PC-3 (cell line): ENCODE measurements around the gene OR6T1. TPM values are rescaled to one million over a fixed set of nuclear protein-coding genes. Genes with fewer than 3 reads are reported as not detected.

Experiments used
- ATAC-seq: fragments of 200-7000 bp; cut with Tn5 transposase; 2 replicates; pipeline ENCODE4 v1.9.1; 2020; ENCODE audit warnings: mild to moderate bottlenecking, moderate library complexity
- BruUV-seq: library from RNA; stranded (reverse); fragments of 400-500 nt; replicated peaks from 2 replicates; lab custom pipeline; 2021; lab: Mats Ljungman, UMichigan
- CTCF ChIA-PET: fragments of 300-600 bp; sonication (Branson Sonifier 250); formaldehyde crosslinking; loops from one replicate; lab custom pipeline; 2022; ENCODE audit warnings: antibody characterized with exemption; lab: Charles Lee
- POLR2A ChIA-PET: fragments of 300-600 bp; sonication (Branson Sonifier 250); formaldehyde crosslinking; loops from one replicate; lab custom pipeline; 2022; ENCODE audit warnings: antibody characterized with exemption; ENCODE audit not compliant: unreplicated experiment; lab: Charles Lee
- DNase-seq: peaks from one replicate; pipeline ENCODE4 v3.0.0-alpha.2; 2015
- H2AFZ ChIP-seq: fragments of 300-600 bp; sonication (generic); 2 replicates; pipeline ENCODE4 v1.6.0; 2016; ENCODE audit warnings: antibody characterized with exemption, low read length
- H3F3A ChIP-seq: fragments of 300-600 bp; sonication (generic); one replicate; pipeline ENCODE4 v1.6.0; 2017; ENCODE audit warnings: antibody characterized with exemption, low read length, control low read depth, mild to moderate bottlenecking; ENCODE audit not compliant: unreplicated experiment
- H3K27ac ChIP-seq: fragments of 300-600 bp; sonication (generic); 2 replicates; pipeline ENCODE4 v1.5.1; 2016; ENCODE audit warnings: mild to moderate bottlenecking, low read length
- H3K27me3 ChIP-seq: fragments of 300-600 bp; sonication (generic); 2 replicates; pipeline ENCODE4 v1.6.1; 2016; ENCODE audit warnings: low read length, mixed read lengths
- H3K36me3 ChIP-seq: fragments of 300-600 bp; sonication (generic); 2 replicates; pipeline ENCODE4 v1.6.1; 2016; ENCODE audit warnings: low read depth, mixed run types, low read length, mixed read lengths
- H3K4me1 ChIP-seq: fragments of 300-600 bp; sonication (generic); 2 replicates; pipeline ENCODE4 v1.5.1; 2016; ENCODE audit warnings: low read length; ENCODE audit not compliant: insufficient read depth
- H3K4me2 ChIP-seq: fragments of 300-600 bp; sonication (generic); 2 replicates; pipeline ENCODE4 v1.6.0; 2016; ENCODE audit warnings: low read length
- H3K4me3 ChIP-seq: fragments of 300-600 bp; sonication (generic); 2 replicates; pipeline ENCODE4 v1.5.1; 2016; ENCODE audit warnings: mild to moderate bottlenecking, low read length, mixed read lengths
- H3K79me2 ChIP-seq: fragments of 300-600 bp; sonication (generic); 2 replicates; pipeline ENCODE4 v1.6.1; 2017; ENCODE audit warnings: low read length, mixed read lengths
- H3K9ac ChIP-seq: fragments of 300-600 bp; sonication (generic); 2 replicates; pipeline ENCODE4 v1.6.0; 2016; ENCODE audit warnings: mild to moderate bottlenecking, low read length
- H3K9me2 ChIP-seq: fragments of 300-600 bp; sonication (generic); replicated peaks from 2 replicates; pipeline ENCODE4 v1.6.1; 2016; ENCODE audit warnings: mixed run types, low read length, mixed read lengths
- H3K9me3 ChIP-seq: fragments of 300-600 bp; sonication (generic); 2 replicates; pipeline ENCODE4 v1.6.1; 2016; ENCODE audit warnings: low read length, mixed read lengths
- H4K20me1 ChIP-seq: fragments of 300-600 bp; sonication (generic); 2 replicates; pipeline ENCODE4 v1.6.1; 2016; ENCODE audit warnings: low read length, mixed read lengths
- EZH2 ChIP-seq: fragments of 300-600 bp; sonication (generic); IDR thresholded peaks from one replicate; pipeline ENCODE4 v1.6.1; 2017; ENCODE audit warnings: antibody characterized with exemption, mild to moderate bottlenecking, low read length; ENCODE audit not compliant: unreplicated experiment
- EZH2phosphoT487 ChIP-seq: fragments of 300-600 bp; sonication (generic); IDR thresholded peaks from 2 replicates; pipeline ENCODE4 v1.6.1; 2018; ENCODE audit warnings: mild to moderate bottlenecking, antibody characterized with exemption, low read length, borderline replicate concordance
- intact Hi-C: fragments of 100-400 bp; cut with micrococcal nuclease; formaldehyde crosslinking; loops from 2 replicates; pipeline ENCODE4 v1.9.0; 2023
- total RNA-seq: library from RNA; depleted of rRNA; stranded (reverse); fragments of >200 nt; gene quantifications from 2 replicates; pipeline ENCODE4 v1.2.3, GENCODE V29; 2014; rRNA removed
- TF ChIP-seq, protein P1 (sequence below): fragments of 300-600 bp; sonication (generic); conservative IDR thresholded peaks from 2 replicates; pipeline ENCODE4 v1.5.1; 2017; ENCODE audit warnings: antibody characterized with exemption, low read depth, mild to moderate bottlenecking, low read length

The OR6T1 gene
- total RNA-seq, 1 experiment from 2014 or later, result not detected

- no TSS peak for BruUV-seq
- ATAC-seq, result no peak
- H3K4me2 ChIP-seq, result no peak overlapping the region
These were observed 43.8 kb downstream of the OR6T1 start for GRCh38 chr11:123899792-123900191.

More at GRCh38 chr11:123899792-123900191, 43.8 kb downstream of the OR6T1 start:
- Histone ChIP-seq H2AFZ (no peak overlapping the region), H3K4me3 (no peak overlapping the region), H3K9ac (no peak overlapping the region), H3K27me3 (peaks cover 70% of the 10 kb centered on the region), H3K36me3 (no peaks in the 10 kb centered on the region), H3K9me2 (no peaks in the 10 kb centered on the region), H3K4me1 (no peaks in the 10 kb centered on the region), H4K20me1 (no peaks in the 10 kb centered on the region), H3K27ac (no peak overlapping the region), H3F3A (no peaks in the 10 kb centered on the region), H3K9me3 (no peaks in the 10 kb centered on the region), H3K79me2 (no peaks in the 10 kb centered on the region)
- CTCF ChIA-PET, result no interaction called here
- no peak for DNase-seq
- POLR2A ChIA-PET, result no interaction called here
- intact Hi-C loops, result no loop called here
- TF ChIP-seq EZH2, result no peak
- TF ChIP-seq, protein P1, sequence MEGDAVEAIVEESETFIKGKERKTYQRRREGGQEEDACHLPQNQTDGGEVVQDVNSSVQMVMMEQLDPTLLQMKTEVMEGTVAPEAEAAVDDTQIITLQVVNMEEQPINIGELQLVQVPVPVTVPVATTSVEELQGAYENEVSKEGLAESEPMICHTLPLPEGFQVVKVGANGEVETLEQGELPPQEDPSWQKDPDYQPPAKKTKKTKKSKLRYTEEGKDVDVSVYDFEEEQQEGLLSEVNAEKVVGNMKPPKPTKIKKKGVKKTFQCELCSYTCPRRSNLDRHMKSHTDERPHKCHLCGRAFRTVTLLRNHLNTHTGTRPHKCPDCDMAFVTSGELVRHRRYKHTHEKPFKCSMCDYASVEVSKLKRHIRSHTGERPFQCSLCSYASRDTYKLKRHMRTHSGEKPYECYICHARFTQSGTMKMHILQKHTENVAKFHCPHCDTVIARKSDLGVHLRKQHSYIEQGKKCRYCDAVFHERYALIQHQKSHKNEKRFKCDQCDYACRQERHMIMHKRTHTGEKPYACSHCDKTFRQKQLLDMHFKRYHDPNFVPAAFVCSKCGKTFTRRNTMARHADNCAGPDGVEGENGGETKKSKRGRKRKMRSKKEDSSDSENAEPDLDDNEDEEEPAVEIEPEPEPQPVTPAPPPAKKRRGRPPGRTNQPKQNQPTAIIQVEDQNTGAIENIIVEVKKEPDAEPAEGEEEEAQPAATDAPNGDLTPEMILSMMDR, result no peak
- TF ChIP-seq EZH2phosphoT487, result no peak

Other genes with a start within 250 kb of the OR6T1 start
- 13.1 and 14.6 TPM in 2 replicates for gene ZNF202, start 202.2 kb downstream of the OR6T1 start, total RNA-seq
- not detected in 2 replicates for gene OR6X1, start 189.3 kb downstream of the OR6T1 start, total RNA-seq
- not detected in 2 replicates for gene OR6M1, start 137.5 kb downstream of the OR6T1 start, total RNA-seq
- not detected in 2 replicates for gene TMEM225, start 58.2 kb downstream of the OR6T1 start, total RNA-seq
- not detected in 2 replicates for gene OR8D4, start 41.7 kb downstream of the OR6T1 start, total RNA-seq
- gene OR4D5, start 4.2 kb downstream of the OR6T1 start, total RNA-seq, result not detected in 2 replicates
- gene OR10S1, start 33.9 kb upstream of the OR6T1 start, total RNA-seq, result not detected in 2 replicates
- not detected in 2 replicates for gene OR10G6, start 51.3 kb upstream of the OR6T1 start, total RNA-seq
- gene OR10G4, start 69.2 kb upstream of the OR6T1 start, total RNA-seq, result not detected in 2 replicates
- gene OR10G9, start 79.2 kb upstream of the OR6T1 start, total RNA-seq, result not detected in 2 replicates
- gene OR10G8, start 83.0 kb upstream of the OR6T1 start, total RNA-seq, result not detected in 2 replicates
- gene OR10G7, start 97.5 kb upstream of the OR6T1 start, total RNA-seq, result not detected in 2 replicates
- 0.17 TPM in 1 of 2 replicates, not detected in the other for gene VWA5A, start 171.6 kb upstream of the OR6T1 start, total RNA-seq
- gene OR10D3, start 239.5 kb upstream of the OR6T1 start, total RNA-seq, result 0.15 and 0.29 TPM in 2 replicates